SK-N-SH (cell line): ENCODE measurements around the gene SETD1A. TPM values are rescaled to one million over a fixed set of nuclear protein-coding genes. Genes with fewer than 3 reads are reported as not detected.

Source experiments
- CTCF ChIA-PET: fragments of 300-600, 350-600 bp; formaldehyde crosslinking; extraction: SDS; loops from one replicate; lab custom pipeline; 2021; lab: Yijun Ruan, JAX
- POLR2A ChIA-PET: fragments of 350-600 bp; sonication (Branson Sonifier 250); formaldehyde crosslinking; extraction: SDS; loops from one replicate; lab custom pipeline; 2020; ENCODE audit warnings: antibody characterized with exemption, inconsistent platforms; lab: Yijun Ruan, JAX
- DNase-seq: peaks from one replicate; pipeline ENCODE4 v3.0.0; 2012
- H2AFZ ChIP-seq: fragments of 200-600 bp; sonication (generic); 2 replicates; pipeline ENCODE4 v1.8.1; 2016; ENCODE audit warnings: antibody characterized with exemption, mild to moderate bottlenecking, low read depth
- H3F3A ChIP-seq: fragments of 200-600 bp; sonication (generic); replicated peaks from 2 replicates; pipeline ENCODE3; 2016; ENCODE audit warnings: antibody characterized with exemption, mild to moderate bottlenecking; ENCODE audit not compliant: insufficient read depth
- H3K27ac ChIP-seq, 2 experiments: fragments of 200-500 bp in 1 of 2; fragments of 200-600 bp in 1 of 2; sonication (Bioruptor generic) in 1 of 2; sonication (generic), shearing (Covaris generic) in 1 of 2; 2 replicates each; pipeline versions ENCODE4 v1.5.1 to v1.6.1; 2014 to 2016; ENCODE audit warnings: low read depth in 2 of 2, inconsistent platforms in 1 of 2, low read length in 1 of 2, mild to moderate bottlenecking in 1 of 2, mixed read lengths in 1 of 2
- H3K27me3 ChIP-seq: fragments of 200-600 bp; sonication (generic), shearing (Covaris generic); 2 replicates; pipeline ENCODE4 v1.6.1; 2016; ENCODE audit warnings: mixed run types; ENCODE audit not compliant: insufficient read depth
- H3K36me3 ChIP-seq, 2 experiments: fragments of 200-500 bp in 1 of 2; fragments of 200-600 bp in 1 of 2; sonication (Bioruptor generic) in 1 of 2; sonication (generic) in 1 of 2; replicated peaks in 1 of 2; 2 replicates each; pipeline versions ENCODE3 to v1.5.1; 2014 to 2016; ENCODE audit warnings: low read length in 1 of 2, mild to moderate bottlenecking in 1 of 2; ENCODE audit not compliant: insufficient read depth in 2 of 2, control insufficient read depth in 1 of 2
- H3K4me1 ChIP-seq, 2 experiments: fragments of 200-500 bp in 1 of 2; fragments of 200-600 bp in 1 of 2; sonication (Bioruptor generic) in 1 of 2; sonication (generic), shearing (Covaris generic) in 1 of 2; 2 replicates each; pipeline versions ENCODE4 v1.5.1 to v1.6.1; 2014 to 2016; ENCODE audit warnings: low read depth in 1 of 2, low read length in 1 of 2, mixed run types in 1 of 2; ENCODE audit not compliant: insufficient read depth in 2 of 2, control insufficient read depth in 1 of 2
- H3K4me2 ChIP-seq: fragments of 200-600 bp; sonication (generic), shearing (Covaris generic); 2 replicates; pipeline ENCODE4 v1.6.1; 2017; ENCODE audit warnings: mixed run types
- H3K4me3 ChIP-seq, 2 experiments: fragments of 200-500 bp in 1 of 2; fragments of 200-600 bp in 1 of 2; sonication (Bioruptor generic) in 1 of 2; sonication (generic), shearing (Covaris generic) in 1 of 2; 2 replicates each; pipeline versions ENCODE4 v1.5.1 to v1.8.1; 2014 to 2016; ENCODE audit warnings: low read depth in 2 of 2, inconsistent platforms in 1 of 2, low read length in 1 of 2, mild to moderate bottlenecking in 1 of 2, mixed read lengths in 1 of 2, moderate library complexity in 1 of 2
- H3K79me2 ChIP-seq: fragments of 200-600 bp; sonication (generic); 2 replicates; pipeline ENCODE4 v1.8.1; 2017; ENCODE audit warnings: mild to moderate bottlenecking; ENCODE audit not compliant: insufficient read depth
- H3K9ac ChIP-seq: fragments of 200-600 bp; sonication (generic); 2 replicates; pipeline ENCODE4 v1.6.1; 2017; ENCODE audit warnings: mixed run types
- H3K9me2 ChIP-seq: fragments of 200-600 bp; sonication (generic); 2 replicates; pipeline ENCODE4 v1.6.1; 2017; ENCODE audit warnings: mixed run types
- H3K9me3 ChIP-seq: fragments of 200-600 bp; sonication (generic); 2 replicates; pipeline ENCODE4 v1.6.1; 2017; ENCODE audit warnings: mixed run types, mild to moderate bottlenecking, moderate library complexity
- H4K20me1 ChIP-seq: fragments of 200-600 bp; sonication (generic); 2 replicates; pipeline ENCODE4 v1.6.1; 2017; ENCODE audit warnings: mild to moderate bottlenecking, mixed run types; ENCODE audit not compliant: insufficient read depth
- CTCF ChIP-seq: fragments of 200-600 bp; sonication (generic); IDR thresholded peaks from 2 replicates; pipeline ENCODE4 v1.6.1; 2017; ENCODE audit warnings: antibody characterized with exemption, mild to moderate bottlenecking, moderate library complexity
- GATA2 ChIP-seq: sonication (generic); formaldehyde crosslinking; IDR thresholded peaks from 2 replicates; pipeline ENCODE4 v1.5.0; 2020; ENCODE audit warnings: mild to moderate bottlenecking, missing genetic modification reagents
- IRF3 ChIP-seq: fragments of 150-350 bp; IDR thresholded peaks from 2 replicates; pipeline ENCODE4 v1.6.1; 2016; ENCODE audit warnings: mild to moderate bottlenecking, low read depth, low read length
- JUND ChIP-seq: IDR thresholded peaks from 2 replicates; pipeline ENCODE4 v1.4.0; 2012
- MEF2A ChIP-seq: IDR thresholded peaks from 2 replicates; pipeline ENCODE4 v1.4.0; 2012; ENCODE audit warnings: low read depth, borderline replicate concordance
- NFIC ChIP-seq: IDR thresholded peaks from 2 replicates; pipeline ENCODE4 v1.4.0; 2012; ENCODE audit warnings: borderline replicate concordance
- NRF1 ChIP-seq: IDR thresholded peaks from 2 replicates; pipeline ENCODE4 v1.6.1; 2012; ENCODE audit warnings: low read depth, mild to moderate bottlenecking, low read length
- PBX3 ChIP-seq: IDR thresholded peaks from 2 replicates; pipeline ENCODE4; 2012
- RXRA ChIP-seq: IDR thresholded peaks from 2 replicates; pipeline ENCODE4 v1.4.0; 2012; ENCODE audit warnings: low read depth, mild to moderate bottlenecking, borderline replicate concordance
- SIN3A ChIP-seq: IDR thresholded peaks from 2 replicates; pipeline ENCODE4 v1.6.1; 2012; ENCODE audit warnings: low read depth, mild to moderate bottlenecking, low read length, moderate library complexity, borderline replicate concordance
- TAF1 ChIP-seq: IDR thresholded peaks from 2 replicates; pipeline ENCODE4 v1.6.1; 2012; ENCODE audit warnings: low read depth, mild to moderate bottlenecking, low read length, moderate library complexity, borderline replicate concordance
- TCF12 ChIP-seq: IDR thresholded peaks from 2 replicates; pipeline ENCODE4 v1.4.0; 2012
- ZBTB33 ChIP-seq: IDR thresholded peaks from 2 replicates; pipeline ENCODE4 v1.4.0; 2012; ENCODE audit warnings: low read depth, borderline replicate concordance
- WGBS: methylation state at CpG from one replicate; pipeline ENCODE4 v1.1.6; 2017; ENCODE audit warnings: low lambda C conversion rate; 5-methylcytosine and 5-hydroxymethylcytosine counted together
- polyA plus RNA-seq, 3 experiments: library from polyadenylated mRNA; depleted of rRNA; stranded (reverse); fragments of >200 nt; gene quantifications; 2 replicates each; pipeline ENCODE4 v1.2.3, GENCODE V29; 2012

SETD1A gene
- polyA plus RNA-seq, 1 of the 3 experiments (the other 2 are of a cell fraction): 6.8 TPM

- TF ChIP-seq IRF3: no peak
- no peak for TF ChIP-seq CTCF
- TF ChIP-seq GATA2 (CRISPR knock-in tag): no peak
- TF ChIP-seq JUND: no peak
- no peak for TF ChIP-seq ZBTB33
Observed at GRCh38 chr16:30914830-30915229, 42.7 kb upstream of the SETD1A start (continued).

GRCh38 chr16:30918614-30919013, 38.9 kb upstream of the SETD1A start:
- Histone ChIP-seq H3K4me2 (no peak overlapping the region), H3K9ac (no peak overlapping the region), H3K36me3 (peaks cover 0 to 3% of the 10 kb centered on the region in 2 experiments), H2AFZ (no peak overlapping the region), H3K9me2 (no peaks in the 10 kb centered on the region), H3K79me2 (no peaks in the 10 kb centered on the region), H3F3A (peaks cover 21% of the 10 kb centered on the region), H4K20me1 (no peaks in the 10 kb centered on the region), H3K27me3 (no peaks in the 10 kb centered on the region), H3K4me1 (no peaks in the 10 kb centered on the region; a peak in 1 of 4 replicates), H3K27ac (no peak overlapping the region), H3K4me3 (no peak overlapping the region), H3K9me3 (no peaks in the 10 kb centered on the region)
- POLR2A ChIA-PET: interaction anchor here (1.2 to 1.7 kb wide), 3 partner anchors 16 to 44 kb away, joined by 3 to 5 read pairs (median 3); partner anchors contain the start of gene CTF1
- 92% methylated on average over 1 of the region's 1 CpG for WGBS
- DNase-seq: no peak
- TF ChIP-seq TCF12 (no peak), NFIC (no peak), TAF1 (no peak), NRF1 (no peak), SIN3A (no peak)
- CTCF ChIA-PET: interaction anchor here (0.9 to 7.4 kb wide), 4 partner anchors 16 to 114 kb away, joined by 3 to 48 read pairs (median 4); no protein-coding TSS in a partner anchor

GRCh38 chr16:30920891-30921290, 36.7 kb upstream of the SETD1A start:
- peaks cover 0 to 12% of the 10 kb centered on the region in 2 experiments; a peak in 1 of 4 replicates for H3K4me1 ChIP-seq
- H3K4me2 ChIP-seq: no peak overlapping the region
- H3F3A ChIP-seq: peaks cover 19% of the 10 kb centered on the region
- CTCF ChIA-PET: interaction anchor here (1.0 to 7.4 kb wide), 5 partner anchors 13 to 75 kb away, joined by 3 to 48 read pairs (median 6); no protein-coding TSS in a partner anchor
- H2AFZ ChIP-seq: no peak overlapping the region
- no peak for DNase-seq
- 100% methylated on average over 2 of the region's 2 CpGs for WGBS
- peaks cover 2 to 3% of the 10 kb centered on the region in 2 experiments for H3K36me3 ChIP-seq
- POLR2A ChIA-PET: no interaction called here
- H4K20me1 ChIP-seq: no peaks in the 10 kb centered on the region
- H3K27ac ChIP-seq: no peak overlapping the region
- peaks cover 14% of the 10 kb centered on the region for H3K79me2 ChIP-seq
- no peaks in the 10 kb centered on the region for H3K27me3 ChIP-seq
- no peak overlapping the region for H3K4me3 ChIP-seq
- no peaks in the 10 kb centered on the region for H3K9me2 ChIP-seq
- TF ChIP-seq RXRA (no peak), MEF2A (no peak), PBX3 (no peak), TCF12 (no peak)
- no peak overlapping the region for H3K9ac ChIP-seq
- H3K9me3 ChIP-seq: no peaks in the 10 kb centered on the region
